ENCODE measurements around the gene C10orf71. TPM values are rescaled to one million over a fixed set of nuclear protein-coding genes. Genes with fewer than 3 reads are reported as not detected.

C10orf71 gene
- total and polyA plus RNA-seq, 4 donors: under 0.01 to 0.27 (median 0.06) TPM; not detected in 1

- WGBS (ENCODE audit: insufficient coverage): 82% methylated on average over 2 of the region's 4 CpGs
- H3K36me3 ChIP-seq (ENCODE audit: control insufficient read depth, insufficient read depth, low read length): no peaks in the 10 kb centered on the region
These were observed 38.2 kb upstream of the C10orf71 start for GRCh38 chr10:49260644-49261296.

GRCh38 chr10:49263591-49263990, 35.4 kb upstream of the C10orf71 start:
- Histone ChIP-seq H3K4me3 (ENCODE audit: low read depth, low read length) (no peak overlapping the region), H3K27ac (ENCODE audit: low read depth, low read length) (no peak overlapping the region), H3K4me1 (ENCODE audit: control insufficient read depth, insufficient read depth, low read length) (peaks cover 4% of the 10 kb centered on the region), H3K9me3 (ENCODE audit: control insufficient read depth, insufficient read depth, low read length) (peaks cover 4% of the 10 kb centered on the region), H3K36me3 (ENCODE audit: control insufficient read depth, insufficient read depth, low read length) (no peaks in the 10 kb centered on the region), H3K27me3 (ENCODE audit: control insufficient read depth, insufficient read depth, low read length) (no peaks in the 10 kb centered on the region)
- WGBS (ENCODE audit: insufficient coverage): 73% methylated on average over 2 of the region's 3 CpGs
- DNase-seq (ENCODE audit: low read depth in 4 of 6, low spot score in 6 of 6): no peak

More at GRCh38 chr10:49260644-49261296, 38.2 kb upstream of the C10orf71 start:
- Histone ChIP-seq H3K4me1 (ENCODE audit: control insufficient read depth, insufficient read depth, low read length) (peaks cover 4% of the 10 kb centered on the region), H3K27me3 (ENCODE audit: control insufficient read depth, insufficient read depth, low read length) (no peaks in the 10 kb centered on the region), H3K27ac (ENCODE audit: low read depth, low read length) (no peak overlapping the region), H3K9me3 (ENCODE audit: control insufficient read depth, insufficient read depth, low read length) (peaks cover 3% of the 10 kb centered on the region), H3K4me3 (ENCODE audit: low read depth, low read length) (no peak overlapping the region)
- DNase-seq (ENCODE audit: low read depth in 4 of 6, low spot score in 6 of 6): no peak

DNA sequence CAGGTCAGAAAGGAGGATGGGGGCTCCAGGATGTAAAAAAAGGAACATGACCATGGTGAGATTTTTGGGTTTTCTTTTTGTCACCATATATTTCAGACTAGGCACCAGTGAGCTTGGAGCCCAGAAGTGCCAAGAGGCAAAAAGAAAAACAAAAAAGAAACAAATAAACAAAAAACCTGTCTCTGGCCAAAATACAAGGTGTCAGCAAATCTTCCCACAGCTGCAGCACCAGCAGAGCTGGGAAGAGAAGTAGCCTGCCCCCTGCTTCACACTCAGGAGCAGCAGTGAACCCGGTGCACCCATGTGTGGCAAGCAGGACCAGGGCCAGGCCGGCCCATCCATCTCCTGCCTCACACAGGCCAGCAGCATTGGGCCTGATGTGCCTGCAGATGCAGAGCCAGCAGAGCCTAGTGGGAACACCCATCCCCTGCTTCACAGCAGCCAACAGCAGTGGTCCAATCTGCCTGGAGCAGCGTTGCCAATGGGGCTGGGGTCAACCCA, 34.7 kb upstream of the C10orf71 start:
- Histone ChIP-seq H3K27ac (ENCODE audit: low read depth, low read length) (no peak overlapping the region), H3K4me3 (ENCODE audit: low read depth, low read length) (no peak overlapping the region), H3K9me3 (ENCODE audit: control insufficient read depth, insufficient read depth, low read length) (peaks cover 4% of the 10 kb centered on the region), H3K36me3 (ENCODE audit: control insufficient read depth, insufficient read depth, low read length) (no peaks in the 10 kb centered on the region), H3K4me1 (ENCODE audit: control insufficient read depth, insufficient read depth, low read length) (peaks cover 4% of the 10 kb centered on the region), H3K27me3 (ENCODE audit: control insufficient read depth, insufficient read depth, low read length) (no peaks in the 10 kb centered on the region)
- DNase-seq (ENCODE audit: low read depth in 4 of 6, low spot score in 6 of 6): no peak
- 90% methylated on average over 3 of the region's 3 CpGs for WGBS (ENCODE audit: insufficient coverage)

DNA sequence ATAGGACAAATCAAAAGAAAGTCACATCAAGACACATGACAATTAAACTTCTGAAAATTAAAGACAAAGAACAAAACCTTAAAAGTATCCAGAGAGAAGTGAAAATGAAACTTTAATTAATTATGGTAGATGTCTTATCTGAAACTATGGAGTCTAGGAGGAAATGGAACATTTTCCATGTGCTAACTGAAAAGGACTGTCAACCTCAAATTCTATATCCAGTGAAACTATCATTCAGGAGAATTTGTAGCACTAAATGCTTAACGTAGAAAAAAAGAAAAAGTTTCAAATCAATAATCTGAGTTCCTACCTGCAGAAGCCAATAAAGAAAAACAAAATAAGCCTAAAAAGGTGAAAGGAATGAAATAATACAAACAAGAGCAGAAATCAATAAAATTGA, 33.1 kb upstream of the C10orf71 start:
- H3K9me3 ChIP-seq (ENCODE audit: control insufficient read depth, insufficient read depth, low read length): peaks cover 4% of the 10 kb centered on the region
- no peak overlapping the region for H3K4me3 ChIP-seq (ENCODE audit: low read depth, low read length)
- WGBS (ENCODE audit: insufficient coverage): no CpG with 5 or more reads among the region's 1 CpG
- no peaks in the 10 kb centered on the region for H3K36me3 ChIP-seq (ENCODE audit: control insufficient read depth, insufficient read depth, low read length)
- H3K27me3 ChIP-seq (ENCODE audit: control insufficient read depth, insufficient read depth, low read length): no peaks in the 10 kb centered on the region
- no peaks in the 10 kb centered on the region for H3K4me1 ChIP-seq (ENCODE audit: control insufficient read depth, insufficient read depth, low read length)
- no peak for DNase-seq (ENCODE audit: low read depth in 4 of 6, low spot score in 6 of 6)
- H3K27ac ChIP-seq (ENCODE audit: low read depth, low read length): no peak overlapping the region

DNA sequence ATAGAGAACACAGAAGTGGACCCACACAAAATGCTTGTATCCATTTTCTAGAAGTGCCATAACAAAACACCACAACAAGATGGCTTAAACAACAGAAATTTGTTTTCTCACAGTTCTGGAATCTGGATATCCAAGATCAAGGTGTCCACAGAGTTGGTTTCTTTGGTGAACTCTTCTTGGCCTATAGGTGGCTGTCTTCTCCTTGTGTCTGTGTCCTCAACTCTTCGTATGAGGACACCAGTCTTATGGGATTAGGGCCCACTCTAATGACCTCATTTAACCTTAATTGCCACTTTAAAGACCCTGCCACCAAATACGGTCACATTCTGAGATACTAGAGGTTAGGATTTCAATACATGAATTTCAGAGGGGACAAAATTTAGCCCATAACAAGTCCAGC, 30.8 kb upstream of the C10orf71 start:
- Histone ChIP-seq H3K4me1 (ENCODE audit: control insufficient read depth, insufficient read depth, low read length) (peaks cover 4% of the 10 kb centered on the region), H3K36me3 (ENCODE audit: control insufficient read depth, insufficient read depth, low read length) (no peaks in the 10 kb centered on the region), H3K9me3 (ENCODE audit: control insufficient read depth, insufficient read depth, low read length) (peaks cover 4% of the 10 kb centered on the region), H3K27me3 (ENCODE audit: control insufficient read depth, insufficient read depth, low read length) (no peaks in the 10 kb centered on the region), H3K4me3 (ENCODE audit: low read depth, low read length) (no peak overlapping the region), H3K27ac (ENCODE audit: low read depth, low read length) (no peak overlapping the region)
- 83% methylated on average over 1 of the region's 2 CpGs for WGBS (ENCODE audit: insufficient coverage)
- DNase-seq (ENCODE audit: low read depth in 4 of 6, low spot score in 6 of 6): no peak

DNA sequence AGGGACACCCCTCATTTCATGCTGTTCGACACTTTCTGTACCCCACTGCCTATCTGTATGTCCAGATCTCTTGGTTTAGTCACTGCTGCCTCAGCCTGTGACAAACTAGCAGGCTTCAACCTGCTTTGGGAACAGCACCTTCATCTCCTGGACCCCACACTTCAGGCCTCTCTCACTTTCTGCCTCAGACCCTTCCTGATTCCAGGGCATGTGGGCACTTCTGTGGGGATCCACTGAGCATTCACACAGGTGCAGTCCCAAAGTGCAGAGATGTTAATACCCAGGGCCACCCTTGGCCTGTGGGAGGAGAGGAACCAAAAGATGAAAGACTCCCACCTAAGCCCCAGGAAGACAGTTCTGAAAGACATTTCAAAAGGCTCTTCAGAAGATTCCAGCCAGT, 29.4 kb upstream of the C10orf71 start:
- H3K36me3 ChIP-seq (ENCODE audit: control insufficient read depth, insufficient read depth, low read length): no peaks in the 10 kb centered on the region
- H3K9me3 ChIP-seq (ENCODE audit: control insufficient read depth, insufficient read depth, low read length): peaks cover 4% of the 10 kb centered on the region
- no peaks in the 10 kb centered on the region for H3K27me3 ChIP-seq (ENCODE audit: control insufficient read depth, insufficient read depth, low read length)
- peaks cover 4% of the 10 kb centered on the region for H3K4me1 ChIP-seq (ENCODE audit: control insufficient read depth, insufficient read depth, low read length)
- H3K4me3 ChIP-seq (ENCODE audit: low read depth, low read length): no peak overlapping the region
- 87% methylated on average over 1 of the region's 1 CpG for WGBS (ENCODE audit: insufficient coverage)
- DNase-seq (ENCODE audit: low read depth in 4 of 6, low spot score in 6 of 6): no peak
- no peak overlapping the region for H3K27ac ChIP-seq (ENCODE audit: low read depth, low read length)

DNA sequence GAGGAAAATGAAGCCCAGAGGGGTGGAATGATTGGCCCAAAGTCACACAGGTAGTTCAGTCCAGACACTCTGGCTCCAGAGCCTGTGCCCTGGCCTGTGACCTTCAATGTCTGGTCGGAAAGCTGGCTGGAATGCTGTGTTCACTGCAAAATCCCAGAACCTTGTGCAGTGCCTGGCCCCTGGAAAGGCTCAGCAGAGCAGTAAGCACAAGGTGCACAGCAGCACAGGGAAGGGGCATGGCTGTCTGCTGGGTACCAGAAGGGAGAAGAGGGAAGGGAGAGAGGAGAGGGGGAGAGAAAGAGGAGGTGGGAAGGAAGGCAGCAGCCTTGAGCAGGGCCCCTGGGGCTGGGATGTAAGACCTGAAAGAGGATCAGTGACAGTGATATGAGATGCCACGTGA, 28.4 kb upstream of the C10orf71 start:
- no peak overlapping the region for H3K27ac ChIP-seq (ENCODE audit: low read depth, low read length)
- peaks cover 4% of the 10 kb centered on the region for H3K9me3 ChIP-seq (ENCODE audit: control insufficient read depth, insufficient read depth, low read length)
- no peaks in the 10 kb centered on the region for H3K36me3 ChIP-seq (ENCODE audit: control insufficient read depth, insufficient read depth, low read length)
- H3K4me3 ChIP-seq (ENCODE audit: low read depth, low read length): no peak overlapping the region
- 64% methylated on average over 2 of the region's 2 CpGs for WGBS (ENCODE audit: insufficient coverage)
- peaks cover 4% of the 10 kb centered on the region for H3K4me1 ChIP-seq (ENCODE audit: control insufficient read depth, insufficient read depth, low read length)
- H3K27me3 ChIP-seq (ENCODE audit: control insufficient read depth, insufficient read depth, low read length): no peaks in the 10 kb centered on the region
- DNase-seq (ENCODE audit: low read depth in 4 of 6, low spot score in 6 of 6): no peak

DNA sequence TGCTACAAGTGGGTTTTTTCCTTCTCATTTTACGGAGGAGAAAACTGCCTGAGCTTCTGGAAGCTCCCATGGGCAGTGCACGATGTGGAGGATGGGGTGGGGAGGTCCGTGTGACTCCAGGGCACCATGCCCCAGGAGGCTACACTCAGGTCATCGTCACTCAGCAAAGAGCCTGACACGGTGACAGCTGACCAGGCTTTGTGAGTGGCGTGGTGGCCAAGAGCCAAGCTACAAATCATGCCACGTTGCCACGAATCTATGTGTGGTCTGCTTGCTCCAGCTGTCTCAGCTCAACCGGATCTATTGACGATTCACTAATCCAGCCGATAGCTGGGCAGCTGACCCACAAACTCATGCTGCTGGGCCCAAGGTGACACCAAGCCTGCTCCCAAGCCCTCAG, 27.6 kb upstream of the C10orf71 start:
- Histone ChIP-seq H3K36me3 (ENCODE audit: control insufficient read depth, insufficient read depth, low read length) (no peaks in the 10 kb centered on the region), H3K4me3 (ENCODE audit: low read depth, low read length) (no peak overlapping the region), H3K27ac (ENCODE audit: low read depth, low read length) (no peak overlapping the region), H3K9me3 (ENCODE audit: control insufficient read depth, insufficient read depth, low read length) (no peaks in the 10 kb centered on the region), H3K27me3 (ENCODE audit: control insufficient read depth, insufficient read depth, low read length) (no peaks in the 10 kb centered on the region), H3K4me1 (ENCODE audit: control insufficient read depth, insufficient read depth, low read length) (peaks cover 4% of the 10 kb centered on the region)
- DNase-seq (ENCODE audit: low read depth in 4 of 6, low spot score in 6 of 6): no peak
- 81% methylated on average over 11 of the region's 11 CpGs for WGBS (ENCODE audit: insufficient coverage)

DNA sequence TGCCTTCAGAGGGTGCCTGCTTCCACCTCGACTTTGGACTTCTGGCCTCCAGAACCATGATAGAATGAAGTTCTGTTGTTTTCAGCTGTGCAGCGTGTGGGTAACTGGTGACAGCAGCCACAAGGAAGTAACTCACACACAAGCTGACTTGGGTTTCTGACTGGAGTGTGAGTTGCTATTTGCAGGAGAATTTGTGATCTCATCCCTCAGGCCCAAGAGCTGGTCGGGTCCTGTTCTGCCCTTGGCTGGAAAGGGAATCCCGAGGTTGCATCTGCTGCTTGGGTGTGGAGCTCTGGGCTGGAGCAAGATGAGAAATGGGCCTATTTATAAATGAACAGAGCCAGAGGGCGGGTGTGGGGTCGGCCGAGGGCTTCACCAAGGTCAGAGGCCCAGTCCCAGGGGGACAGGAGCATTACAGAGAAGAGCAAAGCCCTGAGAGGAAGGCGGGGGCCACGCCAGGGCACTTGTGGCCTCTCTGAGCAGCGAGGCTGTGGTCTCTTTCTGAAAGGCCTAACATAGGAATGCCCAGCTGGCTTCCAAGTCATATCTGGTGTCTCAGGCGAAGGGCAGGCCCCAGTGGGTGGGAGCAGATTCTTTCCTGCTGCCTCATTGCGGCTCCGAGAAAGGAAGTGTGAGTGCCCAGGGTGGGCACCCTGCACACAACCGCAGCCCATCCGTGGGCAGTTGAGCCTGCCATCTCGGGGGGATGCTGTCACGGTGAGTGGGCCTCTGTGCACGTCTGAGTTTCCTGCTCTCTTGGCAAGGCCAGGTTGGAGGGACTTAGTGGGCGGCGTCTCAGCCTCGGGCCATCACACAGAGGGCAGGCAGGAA, 26.5 kb upstream of the C10orf71 start:
- Histone ChIP-seq H3K4me1 (ENCODE audit: control insufficient read depth, insufficient read depth, low read length) (peaks cover 4% of the 10 kb centered on the region), H3K9me3 (ENCODE audit: control insufficient read depth, insufficient read depth, low read length) (no peaks in the 10 kb centered on the region), H3K27me3 (ENCODE audit: control insufficient read depth, insufficient read depth, low read length) (no peaks in the 10 kb centered on the region), H3K27ac (ENCODE audit: low read depth, low read length) (no peak overlapping the region), H3K36me3 (ENCODE audit: control insufficient read depth, insufficient read depth, low read length) (no peaks in the 10 kb centered on the region), H3K4me3 (ENCODE audit: low read depth, low read length) (no peak overlapping the region)
- whole genome bisulfite sequencing (ENCODE audit: insufficient coverage): 75% methylated on average over 21 of the region's 21 CpGs
- DNase-seq (ENCODE audit: low read depth in 4 of 6, low spot score in 6 of 6): no peak

- WGBS (ENCODE audit: insufficient coverage): 90% methylated on average over 1 of the region's 1 CpG
- Histone ChIP-seq H3K4me1 (ENCODE audit: control insufficient read depth, insufficient read depth, low read length) (peaks cover 4% of the 10 kb centered on the region), H3K27ac (ENCODE audit: low read depth, low read length) (no peak overlapping the region), H3K27me3 (ENCODE audit: control insufficient read depth, insufficient read depth, low read length) (no peaks in the 10 kb centered on the region), H3K9me3 (ENCODE audit: control insufficient read depth, insufficient read depth, low read length) (no peaks in the 10 kb centered on the region), H3K4me3 (ENCODE audit: low read depth, low read length) (no peak overlapping the region), H3K36me3 (ENCODE audit: control insufficient read depth, insufficient read depth, low read length) (no peaks in the 10 kb centered on the region)
- DNase-seq (ENCODE audit: low read depth in 4 of 6, low spot score in 6 of 6): no peak
These were observed 25.9 kb upstream of the C10orf71 start for GRCh38 chr10:49273082-49273465.
